GM13976 (cell line): ENCODE measurements around the gene YWHAE.
"Not testable (repeated sequence)": the region's sequence is repeated elsewhere in the genome, so short reads cannot be mapped to it uniquely, and the experiment has no call there.

Experiments used
- DNase-seq: peaks from one replicate; pipeline ENCODE4 v3.0.0; 2012; ENCODE audit warnings: low spot score
- CTCF ChIP-seq: IDR thresholded peaks from 2 replicates; pipeline ENCODE4 v1.5.1; 2012; ENCODE audit warnings: borderline replicate concordance, mild to moderate bottlenecking; ENCODE audit not compliant: insufficient read depth; ENCODE audit errors: extremely low read depth, missing control alignments, control extremely low read depth
- in situ Hi-C: fragments of 300-500 bp; cut with MboI; formaldehyde crosslinking; loops from one replicate; pipeline ENCODE4 v1.12.0; 2022; ENCODE audit warnings: low sequenced_read_pairs, mixed read lengths, inconsistent platforms; ENCODE audit not compliant: unreplicated experiment

YWHAE gene

GRCh38 chr17:1391577-1391976 is 8.4 kb downstream of the YWHAE start:
- in situ Hi-C loops, result no loop called here
- DNase-seq, result no peak
- TF ChIP-seq CTCF, result no peak

- DNase-seq, result no peak
- in situ Hi-C loops, result no loop called here
- TF ChIP-seq CTCF, result no peak
Measured at GRCh38 chr17:1390432-1391367, 9.3 kb downstream of the YWHAE start.

- in situ Hi-C loops, result not testable (repeated sequence)
Measured at GRCh38 chr17:1387490-1388227, 12.4 kb downstream of the YWHAE start.

GRCh38 chr17:1386675-1387190 is 13.3 kb downstream of the YWHAE start:
- DNase-seq, in situ Hi-C loops: not testable (repeated sequence)

More at GRCh38 chr17:1387490-1388227, 12.4 kb downstream of the YWHAE start:
- not testable (repeated sequence) for DNase-seq

GRCh38 chr17:1386265-1386664 is 13.8 kb downstream of the YWHAE start:
- in situ Hi-C loops, result no loop called here
- TF ChIP-seq CTCF, result no peak
- DNase-seq, result no peak

- in situ Hi-C loops, result no loop called here
- TF ChIP-seq CTCF, result no peak
- DNase-seq, result no peak
Measured at GRCh38 chr17:1385861-1386260, 14.2 kb downstream of the YWHAE start.

GRCh38 chr17:1384905-1385435 is 15.1 kb downstream of the YWHAE start:
- no peak for TF ChIP-seq CTCF
- DNase-seq, result no peak
- in situ Hi-C loops, result no loop called here
